ENCODE measurements around the gene NPTX1.

- TF ChIP-seq CTCF (IDR thresholded peaks at IDR 0.05) = no peak
- TF ChIP-seq POLR2A (IDR thresholded peaks at IDR 0.05) = no peak
Observed at GRCh38 chr17:80427366-80428282, 48.8 kb downstream of the NPTX1 start.

All from adrenal gland (tissue), 5 donors.